ENCODE data around the gene ZNF566.
"Not testable (repeated sequence)": the region's sequence is repeated elsewhere in the genome, so short reads cannot be mapped to it uniquely, and the experiment has no call there.

ZNF566 gene

DNA sequence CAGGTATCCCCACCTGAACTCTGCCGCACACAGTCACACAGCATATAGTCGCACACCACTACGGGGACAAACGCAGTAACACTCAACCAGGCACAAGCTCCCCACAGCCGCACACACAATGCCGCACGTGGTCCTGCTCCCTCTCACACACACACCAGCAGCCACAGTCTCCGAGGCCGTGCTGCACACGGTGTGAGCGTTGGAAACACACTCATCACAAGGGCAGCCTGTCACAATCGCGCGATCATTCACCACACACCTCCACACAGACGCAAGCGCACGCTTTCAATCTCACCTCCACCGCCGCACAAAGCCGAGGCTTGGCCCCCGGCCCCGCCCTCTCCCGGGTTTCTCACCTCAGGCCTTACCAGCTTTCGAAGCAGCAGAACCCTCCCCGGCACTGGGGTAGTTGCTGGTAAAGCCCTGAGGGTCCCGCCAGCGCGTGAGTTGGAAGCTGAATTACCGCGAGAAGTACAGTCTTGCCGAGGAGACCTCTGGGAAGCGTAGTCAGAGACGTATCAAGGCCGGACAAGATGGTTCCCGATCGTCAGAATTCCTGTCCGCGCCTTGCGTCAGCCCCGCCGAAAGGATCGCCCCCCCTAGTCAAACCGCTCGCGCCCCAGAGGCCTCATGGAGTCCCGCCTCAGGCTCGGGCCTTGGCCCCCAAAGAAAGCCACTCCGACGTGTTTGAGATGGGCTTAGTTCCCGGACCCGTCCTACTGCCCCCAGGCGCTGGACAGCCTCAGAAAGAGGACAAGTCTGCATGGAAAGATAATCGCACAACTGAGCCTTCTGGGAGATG lies at the start of gene ZNF566:
TSS of gene ZNF566 (minus strand) at position 444 of the 802 bp plus-strand sequence. CDS start 13,004 bp downstream, outside the sequence.
- peak; percentile 79 for DNase-seq (ENCODE audit: low spot score)

DNA sequence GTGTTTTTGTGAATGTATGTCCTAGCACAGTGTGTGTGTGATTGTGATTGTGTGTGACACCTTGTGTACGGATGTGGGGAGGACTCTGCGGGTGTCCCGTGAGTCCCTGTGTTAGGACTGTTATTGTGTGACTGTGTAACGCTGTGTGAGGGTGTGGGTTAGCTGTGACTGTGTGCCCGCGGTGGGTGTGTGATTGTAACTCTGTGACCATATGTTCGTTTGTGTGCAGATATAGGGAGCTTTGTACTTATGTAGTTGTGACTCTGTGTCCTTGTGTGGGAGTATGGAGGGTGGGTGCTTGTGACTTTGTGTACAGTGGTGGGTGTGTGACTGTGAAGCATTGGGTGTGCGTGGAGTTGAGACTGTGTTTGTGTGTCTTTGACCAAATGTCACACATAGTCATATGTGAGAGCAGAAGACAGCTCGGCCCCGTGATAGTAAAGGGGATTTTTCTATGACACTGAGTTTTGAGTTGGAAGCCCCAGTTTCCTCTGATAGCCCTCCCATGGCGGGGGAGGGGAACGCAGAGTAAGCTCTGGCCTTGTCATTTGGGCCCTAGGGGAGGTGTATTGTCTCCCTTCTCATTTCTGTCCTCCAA lies 39.7 kb upstream of the ZNF566 start:
- no peak for DNase-seq (ENCODE audit: low spot score)

DNA sequence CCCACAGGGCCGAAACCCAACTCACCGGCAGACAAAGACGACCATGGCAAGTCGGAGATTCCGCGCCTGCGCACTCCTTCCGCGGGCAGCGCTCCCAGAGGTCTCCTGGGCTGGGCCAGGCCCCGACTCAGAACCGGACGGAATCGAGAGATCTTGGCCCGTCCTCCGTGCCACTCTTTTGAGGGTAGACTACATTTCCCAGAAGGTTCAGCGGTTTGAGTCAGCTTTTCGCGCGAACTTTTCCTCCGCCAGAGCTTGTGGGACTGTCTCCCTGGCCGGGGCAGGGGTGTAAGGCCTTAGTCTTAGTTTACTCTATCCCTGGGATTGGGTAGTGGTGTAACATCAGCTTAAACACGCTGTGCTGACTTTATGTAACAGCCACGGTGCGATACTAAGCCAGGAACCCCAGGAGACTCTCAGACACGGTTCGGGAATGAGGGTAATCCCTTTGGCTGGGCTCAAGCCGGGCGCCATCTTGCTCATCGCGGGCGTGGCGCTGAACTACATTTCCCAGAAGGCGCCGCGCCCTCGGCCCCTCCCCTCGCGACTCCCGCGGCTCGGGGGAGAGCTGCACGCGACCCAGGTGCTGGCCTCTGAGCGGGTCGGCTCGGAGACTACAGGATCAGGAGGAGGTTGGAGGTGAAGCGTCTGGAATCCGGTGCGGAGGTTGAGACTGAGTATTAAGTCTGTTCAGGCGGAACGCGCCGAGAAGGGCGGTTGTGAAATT lies 39.0 kb upstream of the ZNF566 start, which contains the start of gene ZNF260:
TSS of gene ZNF260 (minus strand) at position 78 of the 727 bp plus-strand sequence. CDS start 13,033 bp downstream, outside the sequence.
- DNase-seq (ENCODE audit: low spot score): peak; percentile 85

DNA sequence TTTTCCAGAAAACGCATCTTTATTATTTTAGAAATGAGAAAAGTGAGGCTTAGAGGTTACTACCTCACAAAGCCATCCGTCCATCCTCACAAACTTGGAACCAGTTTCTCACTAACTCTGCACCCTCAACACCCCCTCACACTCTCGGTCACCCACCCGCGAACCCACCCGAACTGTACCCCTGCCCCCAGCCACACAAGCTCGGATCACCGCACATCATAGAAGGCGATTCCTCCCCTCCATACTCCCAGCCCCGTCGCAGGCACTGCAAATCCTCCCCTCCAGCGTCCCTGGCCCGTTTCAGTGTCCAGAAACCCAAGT lies 38.5 kb upstream of the ZNF566 start:
- DNase-seq (ENCODE audit: low spot score): no peak

DNA sequence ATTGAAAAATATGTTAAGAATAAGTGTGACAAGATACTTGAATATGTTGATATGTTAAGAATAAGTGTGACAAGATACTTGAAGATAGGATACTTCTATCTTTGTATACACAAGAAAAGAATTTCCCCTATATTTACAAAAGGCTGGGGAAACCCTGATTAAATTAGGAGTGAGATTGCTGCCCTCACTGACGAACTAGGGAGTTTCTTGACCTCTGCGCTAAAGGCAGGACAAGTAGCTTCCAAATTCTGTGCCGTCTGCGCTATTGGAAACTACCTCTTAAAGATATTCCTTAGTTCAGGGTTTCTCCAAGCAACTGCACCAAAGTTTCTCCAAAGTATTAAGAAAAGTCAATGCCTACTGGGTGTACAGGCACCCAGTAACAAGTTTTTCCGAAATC lies 38.0 kb upstream of the ZNF566 start:
- DNase-seq (ENCODE audit: low spot score): no peak

DNA sequence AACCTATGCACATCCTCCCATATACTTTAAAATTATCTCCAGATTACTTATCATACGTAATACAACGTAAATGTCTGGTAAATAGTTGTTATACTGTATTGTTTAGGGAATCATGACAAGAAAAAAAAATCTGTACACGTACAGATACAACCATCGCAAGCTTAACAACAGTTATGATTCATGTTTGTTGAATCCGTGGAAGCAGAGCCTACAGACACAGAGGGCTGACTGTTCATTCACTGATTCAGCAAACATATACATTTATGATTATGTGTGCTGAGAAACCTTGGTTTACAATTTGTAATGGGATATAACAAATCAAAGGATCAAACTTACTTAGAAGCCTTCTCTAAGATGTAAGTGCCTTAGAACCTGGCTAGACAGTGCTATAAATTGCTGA lies 37.2 kb upstream of the ZNF566 start:
- no peak for DNase-seq (ENCODE audit: low spot score)

DNA sequence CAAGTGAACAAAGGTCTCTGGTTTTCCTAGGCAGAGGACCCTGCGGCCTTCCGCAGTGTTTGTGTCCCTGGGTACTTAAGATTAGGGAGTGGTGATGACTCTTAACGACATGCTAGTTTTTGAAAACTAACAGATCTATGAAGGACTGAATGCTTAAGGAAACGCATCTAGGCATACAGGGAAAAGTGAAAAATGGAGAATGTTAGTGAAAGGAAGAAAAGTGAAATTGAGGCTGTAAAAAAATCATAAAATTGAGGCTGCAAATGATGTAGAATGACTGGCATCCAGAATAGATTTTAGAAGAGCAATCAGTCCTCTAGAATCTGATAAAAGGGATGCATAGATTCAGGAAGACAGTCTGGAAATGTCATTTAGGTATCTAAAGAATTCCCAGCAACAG lies 35.3 kb upstream of the ZNF566 start:
- DNase-seq (ENCODE audit: low spot score): no peak

DNA sequence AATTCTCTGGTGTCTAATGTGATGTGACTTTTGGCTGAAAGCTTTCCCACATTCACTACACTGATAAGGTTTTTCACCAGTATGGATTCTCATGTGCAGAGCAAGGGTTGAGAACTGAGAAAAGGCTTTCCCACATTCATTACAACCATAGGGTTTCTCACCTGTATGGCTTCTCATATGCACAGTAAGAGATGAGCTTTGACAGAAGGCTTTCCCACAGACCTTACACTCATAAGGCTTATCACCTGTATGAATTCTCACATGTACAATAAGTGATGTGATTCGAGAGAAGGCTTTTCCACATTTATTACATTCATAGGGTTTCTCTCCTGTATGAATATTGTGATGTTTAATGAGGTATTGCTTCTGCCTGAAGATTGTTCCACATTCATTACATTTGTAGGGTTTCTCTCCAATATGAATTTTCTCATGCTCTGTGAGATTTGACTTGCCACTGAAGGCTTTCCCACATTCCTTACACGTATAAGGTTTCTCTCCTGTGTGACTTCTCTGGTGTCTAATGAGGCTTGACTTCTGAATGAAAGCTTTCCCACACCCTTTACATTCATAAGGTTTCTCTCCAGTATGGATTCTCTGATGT lies 24.8 kb upstream of the ZNF566 start:
- DNase-seq (ENCODE audit: low spot score): no peak

DNA sequence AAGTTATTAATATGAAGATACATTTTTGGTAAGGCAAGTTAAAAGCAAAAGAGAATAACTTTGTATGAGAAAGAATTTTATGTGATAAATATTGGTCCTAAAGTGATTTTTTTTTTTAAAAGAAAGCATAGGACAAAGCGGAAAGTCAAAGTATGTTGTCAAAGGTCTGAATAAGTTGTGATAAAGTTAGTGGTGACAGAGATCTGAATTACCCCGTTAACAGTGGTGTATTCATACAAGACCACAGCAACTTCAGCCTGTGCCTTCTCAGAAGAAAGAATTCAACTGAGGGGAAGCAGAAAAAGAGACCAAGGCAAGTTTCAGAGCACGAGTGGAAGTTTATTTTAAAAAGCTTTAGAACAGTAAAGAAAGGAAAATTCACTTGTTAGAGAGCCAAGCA lies 19.0 kb upstream of the ZNF566 start:
- DNase-seq (ENCODE audit: low spot score): no peak

DNA sequence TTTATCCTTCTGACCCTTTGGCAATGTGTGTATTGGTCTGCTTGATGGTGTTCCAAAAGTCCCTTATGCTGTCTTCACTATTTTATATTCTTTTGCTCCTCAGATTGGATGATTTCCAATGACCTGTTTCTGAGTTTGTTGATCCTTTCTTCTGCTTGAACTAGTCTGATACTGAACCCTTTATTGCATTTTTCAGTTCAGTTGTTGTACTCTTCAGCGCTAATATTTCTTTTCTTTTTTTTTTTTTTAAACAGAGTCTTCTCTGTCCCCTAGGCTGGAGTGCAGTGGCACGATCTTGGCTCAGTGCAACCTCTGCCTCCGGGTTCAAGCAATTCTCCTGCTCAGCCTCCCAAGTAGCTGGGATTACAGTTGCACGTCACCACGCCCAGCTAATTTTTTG lies 12.6 kb upstream of the ZNF566 start:
- DNase-seq (ENCODE audit: low spot score): no peak

DNA sequence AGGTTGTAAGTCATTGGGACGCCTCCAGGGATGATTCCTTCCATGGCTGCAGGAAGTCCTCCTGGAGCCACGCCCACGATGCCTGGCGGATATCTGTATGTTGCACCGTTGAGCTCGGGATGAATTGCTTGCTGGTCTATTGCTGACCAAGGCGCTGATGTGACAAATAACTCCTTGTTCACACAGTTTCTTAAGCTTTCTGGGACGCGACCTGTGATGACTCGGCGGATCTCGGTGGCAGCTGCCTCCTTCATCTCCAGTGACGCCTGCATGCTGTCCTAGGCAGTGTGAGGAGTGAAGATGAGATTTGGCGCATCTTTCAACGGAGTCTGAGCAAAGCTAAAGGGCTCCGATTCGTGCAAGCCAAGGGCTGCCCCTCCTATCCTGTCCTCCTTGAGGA lies 7.6 kb upstream of the ZNF566 start:
- no peak for DNase-seq (ENCODE audit: low spot score)

DNA sequence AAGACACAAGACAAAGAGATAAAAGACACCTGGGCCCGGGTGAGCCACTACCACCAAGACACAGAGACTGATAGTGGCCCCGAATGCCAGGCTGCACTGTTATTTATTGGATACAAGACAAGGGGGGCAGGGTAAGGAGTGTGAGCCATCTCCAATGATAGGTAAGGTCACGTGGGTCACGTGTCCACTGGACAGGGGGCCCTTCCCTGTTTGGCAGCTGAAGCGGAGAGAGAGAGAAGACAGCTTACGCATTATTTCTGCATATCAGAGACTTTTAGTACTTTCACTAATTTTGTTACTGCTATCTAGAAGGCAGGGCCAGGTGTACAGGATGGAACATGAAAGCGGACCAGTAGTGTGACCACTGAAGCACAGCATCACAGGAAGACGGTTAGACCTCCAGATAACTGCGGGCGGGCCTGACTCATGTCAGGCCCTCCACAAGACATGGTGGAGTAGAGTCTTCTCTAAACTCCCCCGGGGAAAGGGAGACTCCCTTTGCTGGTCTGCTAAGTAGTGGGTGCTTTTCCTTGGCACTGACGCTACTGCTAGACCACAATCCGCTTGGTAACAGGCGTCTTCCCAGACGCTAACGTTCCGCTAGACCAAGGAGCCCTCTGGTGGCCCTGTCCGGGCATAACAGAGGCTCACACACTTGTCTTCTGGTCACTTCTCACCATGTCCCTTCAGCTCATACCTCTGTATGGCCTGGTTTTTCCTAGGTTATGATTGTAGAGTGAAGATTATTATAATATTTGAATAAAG lies 3.5 kb upstream of the ZNF566 start:
- DNase-seq (ENCODE audit: low spot score): peak; percentile 9

DNA sequence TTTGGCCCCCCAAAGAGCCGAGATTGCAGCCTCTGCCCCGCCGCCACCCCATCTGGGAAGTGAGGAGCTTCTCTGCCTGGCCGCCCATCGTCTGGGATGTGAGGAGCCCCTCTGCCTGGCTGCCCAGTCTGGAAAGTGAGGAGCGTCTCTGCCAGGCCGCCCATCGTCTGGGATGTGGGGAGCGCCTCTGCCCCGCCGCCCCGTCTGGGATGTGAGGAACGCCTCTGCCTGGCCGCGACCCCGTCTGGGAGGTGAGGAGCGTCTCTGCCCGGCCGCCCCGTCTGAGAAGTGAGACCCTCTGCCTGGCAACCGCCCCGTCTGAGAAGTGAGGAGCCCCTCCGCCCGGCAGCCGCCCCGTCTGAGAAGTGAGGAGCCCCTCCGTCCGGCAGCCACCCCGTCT lies 1.5 kb upstream of the ZNF566 start:
- not testable (repeated sequence) for DNase-seq (ENCODE audit: low spot score)

DNA sequence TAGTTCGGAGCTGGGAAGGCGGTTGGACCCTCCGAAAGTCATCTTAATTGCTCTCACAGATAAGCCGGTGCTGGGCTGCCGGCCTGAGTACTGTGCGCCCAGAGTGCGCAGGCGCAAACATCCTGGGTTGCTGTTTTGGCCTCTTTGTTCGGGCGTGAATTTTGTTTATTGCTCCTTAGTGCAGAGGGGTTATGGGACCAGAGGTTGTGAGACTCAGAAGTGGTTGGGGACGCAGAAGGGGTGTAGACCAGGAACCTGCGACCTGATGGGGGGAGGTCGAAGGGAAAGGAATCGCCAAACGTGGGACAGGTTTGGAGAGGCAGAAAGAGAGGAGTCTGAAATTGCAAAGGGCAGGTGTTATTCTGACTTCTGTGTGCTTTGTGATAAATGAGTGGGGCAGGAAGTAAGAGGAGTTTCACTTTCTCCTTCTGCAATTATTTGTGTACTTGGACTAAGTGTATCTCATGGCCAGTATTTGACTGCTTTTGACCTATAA lies 607 bp upstream of the ZNF566 start:
- peak; percentile 82 for DNase-seq (ENCODE audit: low spot score)

DNA sequence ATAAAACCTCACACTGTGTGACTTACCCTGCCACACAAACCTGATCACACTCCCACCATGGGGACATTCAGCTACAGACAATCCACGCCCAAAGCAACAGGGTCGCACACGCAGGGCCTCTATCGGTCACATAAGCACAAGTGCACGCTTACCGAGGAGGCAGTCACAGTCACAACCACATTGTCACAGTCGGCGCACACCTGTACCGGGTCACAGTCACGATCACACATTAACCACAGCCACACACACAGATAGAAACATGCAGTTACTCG lies 579 bp downstream of the ZNF566 start:
- DNase-seq (ENCODE audit: low spot score): peak; percentile 6

DNA sequence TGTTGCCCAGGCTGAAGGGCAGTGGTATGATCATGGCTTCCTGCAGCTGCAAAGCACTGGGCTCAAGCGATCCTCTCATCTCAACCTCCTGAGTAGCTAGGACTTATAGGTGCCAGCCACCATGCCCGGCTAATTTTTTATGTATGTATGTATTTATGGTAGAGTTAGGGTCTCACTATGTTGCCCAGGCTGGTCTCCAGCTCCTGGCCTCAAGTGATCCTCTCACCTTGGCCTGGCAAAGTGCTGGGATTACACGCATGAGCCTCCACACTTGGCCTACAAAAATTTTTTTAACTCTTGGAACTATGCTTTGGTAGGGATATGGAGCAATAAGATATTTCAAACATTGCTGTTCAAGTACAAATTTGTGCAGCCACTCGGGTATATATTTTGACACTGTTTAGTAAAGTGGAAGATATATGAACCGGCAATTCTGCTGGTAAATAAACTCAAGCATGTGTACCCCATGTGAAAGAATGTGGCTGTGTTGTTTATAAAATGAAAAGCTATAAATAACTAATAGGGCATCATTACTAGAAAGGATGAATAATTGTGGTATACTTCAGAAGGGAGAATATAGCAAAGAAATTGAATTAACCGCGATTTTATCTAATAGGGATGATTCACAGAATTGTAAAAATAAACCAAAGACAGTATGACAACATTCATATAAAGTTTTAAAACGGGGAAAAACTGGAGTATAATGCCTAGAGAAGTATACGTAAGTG lies 1.1 kb downstream of the ZNF566 start:
- DNase-seq (ENCODE audit: low spot score): no peak

DNA sequence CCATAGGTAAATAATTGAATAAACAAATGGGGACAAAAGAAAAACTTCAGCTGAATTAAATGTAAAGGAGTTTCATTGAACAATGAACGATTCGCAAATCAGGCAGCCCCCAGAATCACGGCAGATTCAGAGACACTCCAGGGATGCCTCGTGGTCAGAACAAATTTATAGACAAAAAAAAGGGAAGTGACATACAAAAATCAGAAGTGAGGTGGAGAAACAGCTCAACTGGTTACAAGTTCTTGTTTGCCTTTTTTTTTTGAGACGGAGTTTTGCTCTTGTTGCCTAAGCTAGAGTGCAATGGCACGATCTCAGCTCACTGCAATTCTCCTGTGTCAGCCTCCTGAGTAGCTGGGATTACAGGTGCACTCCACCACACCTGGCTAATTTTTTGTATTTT lies 5.7 kb downstream of the ZNF566 start:
- DNase-seq (ENCODE audit: low spot score): no peak

DNA sequence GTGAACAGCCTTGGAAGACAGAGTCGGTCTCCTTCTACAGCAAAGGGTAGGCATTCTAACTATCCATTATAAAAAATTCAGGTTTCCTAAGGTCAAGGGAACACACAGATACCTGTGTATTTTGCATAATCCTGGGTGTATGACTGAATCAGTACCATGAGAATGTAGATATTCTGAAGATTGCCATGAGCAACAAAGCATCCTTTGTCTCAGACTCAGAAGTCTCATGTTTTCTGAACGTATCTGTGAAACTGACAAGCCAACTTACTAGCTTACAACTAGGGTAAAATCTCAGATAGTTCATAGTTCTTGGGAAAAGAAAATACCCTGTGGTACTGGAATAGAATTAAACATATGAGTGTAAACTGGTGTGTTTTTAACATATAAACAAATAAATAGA lies 6.5 kb downstream of the ZNF566 start:
- DNase-seq (ENCODE audit: low spot score): no peak

DNA sequence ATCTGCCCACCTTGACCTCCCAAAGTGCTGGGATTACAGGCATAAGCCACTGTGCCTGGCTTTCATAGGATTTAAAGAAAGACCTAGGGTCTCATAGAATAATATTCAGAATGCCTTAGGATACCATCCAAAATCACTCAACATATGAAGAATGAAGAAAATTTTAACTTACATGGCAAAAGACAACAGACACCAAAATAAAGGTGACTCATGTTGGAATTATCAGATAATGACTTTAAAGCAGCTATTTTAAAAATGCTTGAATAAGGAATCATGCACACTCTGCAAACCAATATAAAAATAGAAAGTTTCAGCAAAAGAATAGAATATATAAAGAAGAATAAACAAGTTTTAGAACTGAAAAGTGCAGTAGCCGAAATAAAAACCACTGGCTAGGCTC lies 29.3 kb downstream of the ZNF566 start:
- DNase-seq (ENCODE audit: low spot score): no peak

DNA sequence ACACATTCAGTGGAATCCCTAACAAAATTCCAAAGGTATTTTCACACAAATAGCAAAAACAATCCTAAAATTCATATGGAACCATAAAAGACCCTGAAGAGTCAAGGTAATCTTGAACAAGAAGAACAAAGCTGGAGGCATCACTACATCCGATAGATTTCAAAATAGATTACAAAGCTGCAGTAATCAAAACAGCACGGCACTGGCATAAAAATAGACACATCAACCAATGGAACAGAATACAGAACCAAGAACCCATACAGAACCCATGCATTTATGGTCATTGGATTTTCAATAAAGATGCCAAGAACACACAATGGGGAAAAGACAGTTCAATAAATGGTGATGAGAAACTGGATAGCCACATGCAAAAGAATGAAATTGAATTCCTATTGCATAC lies 32.5 kb downstream of the ZNF566 start:
- DNase-seq (ENCODE audit: low spot score): no peak

DNA sequence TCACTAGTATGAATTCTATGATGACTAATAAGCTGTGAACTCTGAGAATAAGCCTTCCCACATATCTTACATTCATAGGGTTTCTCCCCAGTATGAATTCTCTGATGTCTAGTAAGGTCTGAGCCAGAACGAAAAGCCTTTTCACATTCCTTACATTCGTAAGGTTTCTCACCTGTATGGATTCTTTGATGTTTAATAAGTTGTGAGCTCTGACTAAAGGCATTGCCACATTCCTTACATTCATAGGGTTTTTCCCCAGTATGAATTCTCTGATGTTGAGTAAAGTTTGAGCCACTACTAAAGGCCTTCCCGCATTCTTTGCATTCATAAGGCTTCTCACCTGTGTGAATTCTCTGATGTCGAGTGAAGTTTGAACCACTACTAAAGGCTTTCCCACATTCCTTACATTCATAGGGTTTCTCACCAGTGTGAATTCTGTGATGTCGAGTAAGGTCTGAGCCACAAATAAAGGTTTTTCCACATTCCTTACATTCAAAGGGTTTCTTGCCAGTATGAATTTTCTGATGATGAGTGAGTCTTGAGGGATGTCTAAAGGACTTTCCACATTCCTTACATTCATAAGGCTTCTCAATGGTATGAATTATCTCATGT lies 40.2 kb downstream of the ZNF566 start:
- DNase-seq (ENCODE audit: low spot score): no peak

All from hematopoietic multipotent progenitor cell treated with erythropoietin and hydrocortisone succinate and interleukin-3 and kit ligand, for 17 days (in vitro differentiated cells).